Measurements from ENCODE around the gene GLP1R. TPM values are rescaled to one million over a fixed set of nuclear protein-coding genes. Genes with fewer than 3 reads are reported as not detected.
A peak's percentile ranks its signal among the peaks of the same experiment; 100 is the strongest.

GLP1R gene
- total RNA-seq, 1 experiment from 2014 or later, result not detected

GRCh38 chr6:39092124-39092523 lies 43.5 kb downstream of the GLP1R start:
- intact Hi-C loops (cut with micrococcal nuclease; ENCODE audit: unreplicated experiment), result no loop called here
- peak; percentile 10 for DNase-seq (ENCODE audit: low spot score)
- H3K36me3 ChIP-seq (ENCODE audit: insufficient read depth, low read length, poor library complexity, severe bottlenecking), result no peaks in the 10 kb centered on the region
- no peaks in the 10 kb centered on the region for H3K4me1 ChIP-seq (ENCODE audit: insufficient read depth, low read length, poor library complexity, severe bottlenecking)
- BruUV-seq (replicated peaks), result no TSS peak
- H3K27ac ChIP-seq (ENCODE audit: low read depth, low read length, poor library complexity, severe bottlenecking), result no peak overlapping the region
- TF ChIP-seq CTCF (conservative IDR thresholded peaks at IDR 0.05; ENCODE audit: low read depth, low read length), result no peak
- TF ChIP-seq EZH2 (IDR thresholded peaks at IDR 0.05; ENCODE audit: borderline replicate concordance, low read depth, low read length, poor library complexity, severe bottlenecking), result no peak
- H3K4me3 ChIP-seq (ENCODE audit: low read depth, low read length, poor library complexity, severe bottlenecking), result no peak overlapping the region
- peaks cover 26% of the 10 kb centered on the region for H3K27me3 ChIP-seq (replicated peaks; ENCODE audit: insufficient read depth, low read depth, low read length, poor library complexity)
- no peaks in the 10 kb centered on the region for H3K9me3 ChIP-seq (ENCODE audit: low read depth, low read length, poor library complexity, severe bottlenecking)
- POLR2A ChIA-PET (ENCODE audit: low non-redundant PET), result no interaction called here
- CTCF ChIA-PET, result no interaction called here

GRCh38 chr6:39093149-39093708 lies 44.6 kb downstream of the GLP1R start:
- BruUV-seq (replicated peaks), result no TSS peak
- Histone ChIP-seq H3K27me3 (replicated peaks; ENCODE audit: insufficient read depth, low read depth, low read length, poor library complexity) (peaks cover 19% of the 10 kb centered on the region), H3K36me3 (ENCODE audit: insufficient read depth, low read length, poor library complexity, severe bottlenecking) (no peaks in the 10 kb centered on the region), H3K27ac (ENCODE audit: low read depth, low read length, poor library complexity, severe bottlenecking) (no peak overlapping the region), H3K4me1 (ENCODE audit: insufficient read depth, low read length, poor library complexity, severe bottlenecking) (no peaks in the 10 kb centered on the region), H3K9me3 (ENCODE audit: low read depth, low read length, poor library complexity, severe bottlenecking) (no peaks in the 10 kb centered on the region), H3K4me3 (ENCODE audit: low read depth, low read length, poor library complexity, severe bottlenecking) (no peak overlapping the region)
- ChIA-PET POLR2A (ENCODE audit: low non-redundant PET) (no interaction called here), CTCF (no interaction called here)
- intact Hi-C loops (cut with micrococcal nuclease; ENCODE audit: unreplicated experiment), result no loop called here
- DNase-seq (ENCODE audit: low spot score), result no peak
- TF ChIP-seq EZH2 (IDR thresholded peaks at IDR 0.05; ENCODE audit: borderline replicate concordance, low read depth, low read length, poor library complexity, severe bottlenecking) (no peak), CTCF (conservative IDR thresholded peaks at IDR 0.05; ENCODE audit: low read depth, low read length) (no peak)

- Histone ChIP-seq H3K4me3 (ENCODE audit: low read depth, low read length, poor library complexity, severe bottlenecking) (no peak overlapping the region), H3K36me3 (ENCODE audit: insufficient read depth, low read length, poor library complexity, severe bottlenecking) (no peaks in the 10 kb centered on the region), H3K27ac (ENCODE audit: low read depth, low read length, poor library complexity, severe bottlenecking) (no peak overlapping the region), H3K27me3 (replicated peaks; ENCODE audit: insufficient read depth, low read depth, low read length, poor library complexity) (peaks cover 3% of the 10 kb centered on the region), H3K9me3 (ENCODE audit: low read depth, low read length, poor library complexity, severe bottlenecking) (no peaks in the 10 kb centered on the region), H3K4me1 (ENCODE audit: insufficient read depth, low read length, poor library complexity, severe bottlenecking) (no peaks in the 10 kb centered on the region)
- TF ChIP-seq EZH2 (IDR thresholded peaks at IDR 0.05; ENCODE audit: borderline replicate concordance, low read depth, low read length, poor library complexity, severe bottlenecking) (no peak), CTCF (conservative IDR thresholded peaks at IDR 0.05; ENCODE audit: low read depth, low read length) (no peak)
- POLR2A ChIA-PET (ENCODE audit: low non-redundant PET), result no interaction called here
- DNase-seq (ENCODE audit: low spot score), result no peak
- intact Hi-C loops (cut with micrococcal nuclease; ENCODE audit: unreplicated experiment), result no loop called here
- CTCF ChIA-PET, result no interaction called here
- BruUV-seq (replicated peaks), result no TSS peak
Measured at GRCh38 chr6:39095578-39095977, 47.0 kb downstream of the GLP1R start.
